SH-SY5Y (cell line): ENCODE data around the gene SLC32A1.

Experiments used
- GATA2 ChIP-seq: IDR thresholded peaks from 2 replicates; pipeline ENCODE4 v1.6.1; 2011; ENCODE audit warnings: mild to moderate bottlenecking, low read depth, low read length
- GATA3 ChIP-seq: IDR thresholded peaks from 2 replicates; pipeline ENCODE4 v1.6.1; 2011; ENCODE audit warnings: low read depth, mild to moderate bottlenecking, low read length, moderate library complexity

DNA sequence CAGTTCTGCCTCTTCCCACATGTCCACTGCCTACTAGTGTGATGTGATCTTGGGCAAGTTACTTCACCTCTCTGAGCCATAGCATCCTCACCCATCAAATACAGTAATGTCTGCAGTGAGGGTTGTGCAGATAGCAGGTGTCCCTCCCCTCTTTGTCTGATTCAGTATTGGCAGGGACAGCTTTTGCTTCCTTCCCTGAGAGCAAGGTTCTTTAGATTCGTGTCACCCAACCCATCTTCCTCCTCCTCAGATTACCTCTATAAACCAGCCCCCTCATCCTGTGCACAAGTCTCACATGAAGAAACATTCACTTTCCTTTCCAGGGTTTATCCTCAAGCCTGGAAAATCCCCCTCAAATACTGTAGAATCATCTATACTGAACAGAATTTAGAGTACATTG, 39.3 kb downstream of the SLC32A1 start:
- no peak for TF ChIP-seq GATA2
- no peak for TF ChIP-seq GATA3
